GM12865 (cell line): Measurements from ENCODE around the gene CHST3.

Experiments
- DNase-seq: peaks from one replicate; pipeline ENCODE4 v3.0.0; 2010; ENCODE audit warnings: low read depth
- H3K4me3 ChIP-seq: 2 replicates; pipeline ENCODE4 v1.5.1; 2011; ENCODE audit warnings: mild to moderate bottlenecking, low read depth, low read length, control low read depth
- CTCF ChIP-seq: IDR thresholded peaks from 2 replicates; pipeline ENCODE4 v1.5.1; 2011; ENCODE audit warnings: low read length, control low read depth, low read depth, inconsistent platforms; ENCODE audit not compliant: insufficient read depth; ENCODE audit errors: missing control alignments

CHST3 gene

GRCh38 chr10:71923138-71923692, 41.0 kb upstream of the CHST3 start:
- no peak overlapping the region for H3K4me3 ChIP-seq
- no peak for DNase-seq
- TF ChIP-seq CTCF: no peak

GRCh38 chr10:71924771-71925170, 39.4 kb upstream of the CHST3 start:
- H3K4me3 ChIP-seq: no peak overlapping the region
- DNase-seq: no peak
- TF ChIP-seq CTCF: no peak

GRCh38 chr10:71927159-71927558, 37.0 kb upstream of the CHST3 start:
- TF ChIP-seq CTCF: no peak
- H3K4me3 ChIP-seq: no peak overlapping the region
- DNase-seq: no peak

GRCh38 chr10:71927776-71928592, 36.2 kb upstream of the CHST3 start:
- no peak for DNase-seq
- no peak overlapping the region for H3K4me3 ChIP-seq
- TF ChIP-seq CTCF: no peak

- H3K4me3 ChIP-seq: no peak overlapping the region
- DNase-seq: no peak
- no peak for TF ChIP-seq CTCF
Measured at GRCh38 chr10:71931295-71931694, 32.9 kb upstream of the CHST3 start.

DNA sequence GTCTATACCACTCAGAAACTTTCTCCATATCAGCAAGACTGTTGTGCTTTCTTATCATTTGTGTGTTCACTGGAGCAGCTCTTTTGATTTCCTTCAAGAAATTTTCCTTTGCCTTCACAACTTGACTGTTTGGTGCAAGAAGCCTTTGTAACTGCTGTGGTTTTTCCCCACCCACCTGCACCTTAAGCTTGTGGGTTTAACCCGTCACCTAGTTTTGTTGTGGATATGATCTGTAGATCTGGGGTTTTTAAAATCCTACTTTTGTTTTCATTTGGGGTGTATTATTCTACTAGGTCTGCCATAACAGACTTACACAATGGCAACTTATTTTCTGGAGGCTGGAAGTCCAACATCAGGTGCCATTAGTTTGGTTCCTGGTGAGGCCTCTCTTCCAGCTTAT, 30.5 kb upstream of the CHST3 start:
- TF ChIP-seq CTCF: no peak
- no peak overlapping the region for H3K4me3 ChIP-seq
- peak; percentile 37 for DNase-seq
